Measurements from ENCODE around the gene GALNT15. TPM values are rescaled to one million over a fixed set of nuclear protein-coding genes. Genes with fewer than 3 reads are reported as not detected.

GALNT15 gene
- total RNA-seq, 3 donors from 2014 or later, result 5.5 to 47.0 (median 12.5) TPM

DNA sequence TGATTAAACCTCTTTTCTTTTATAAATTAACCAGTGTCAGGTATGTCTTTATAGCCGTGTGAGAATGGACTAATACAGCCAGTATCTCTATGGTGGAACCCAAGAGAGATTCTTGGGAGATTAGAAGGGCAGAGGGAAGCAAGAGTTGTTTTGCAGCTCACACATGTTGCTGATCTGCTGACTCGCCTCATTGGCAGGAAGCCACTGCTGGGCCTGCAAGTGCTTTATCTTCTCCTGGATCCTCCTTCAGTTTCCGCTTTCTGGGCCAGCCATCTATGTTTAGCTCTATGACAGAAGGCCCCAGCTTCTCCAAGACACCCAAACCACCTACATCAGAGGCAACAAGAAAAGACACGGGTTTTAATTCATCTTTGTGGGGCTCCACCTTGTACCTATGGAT lies 23.4 kb upstream of the GALNT15 start:
- TF ChIP-seq, protein P1, sequence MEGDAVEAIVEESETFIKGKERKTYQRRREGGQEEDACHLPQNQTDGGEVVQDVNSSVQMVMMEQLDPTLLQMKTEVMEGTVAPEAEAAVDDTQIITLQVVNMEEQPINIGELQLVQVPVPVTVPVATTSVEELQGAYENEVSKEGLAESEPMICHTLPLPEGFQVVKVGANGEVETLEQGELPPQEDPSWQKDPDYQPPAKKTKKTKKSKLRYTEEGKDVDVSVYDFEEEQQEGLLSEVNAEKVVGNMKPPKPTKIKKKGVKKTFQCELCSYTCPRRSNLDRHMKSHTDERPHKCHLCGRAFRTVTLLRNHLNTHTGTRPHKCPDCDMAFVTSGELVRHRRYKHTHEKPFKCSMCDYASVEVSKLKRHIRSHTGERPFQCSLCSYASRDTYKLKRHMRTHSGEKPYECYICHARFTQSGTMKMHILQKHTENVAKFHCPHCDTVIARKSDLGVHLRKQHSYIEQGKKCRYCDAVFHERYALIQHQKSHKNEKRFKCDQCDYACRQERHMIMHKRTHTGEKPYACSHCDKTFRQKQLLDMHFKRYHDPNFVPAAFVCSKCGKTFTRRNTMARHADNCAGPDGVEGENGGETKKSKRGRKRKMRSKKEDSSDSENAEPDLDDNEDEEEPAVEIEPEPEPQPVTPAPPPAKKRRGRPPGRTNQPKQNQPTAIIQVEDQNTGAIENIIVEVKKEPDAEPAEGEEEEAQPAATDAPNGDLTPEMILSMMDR (IDR thresholded peaks at IDR 0.05), result no peak
- ATAC-seq (no peak), DNase-seq (peak; percentile 33 to 71 (median 50))

DNA sequence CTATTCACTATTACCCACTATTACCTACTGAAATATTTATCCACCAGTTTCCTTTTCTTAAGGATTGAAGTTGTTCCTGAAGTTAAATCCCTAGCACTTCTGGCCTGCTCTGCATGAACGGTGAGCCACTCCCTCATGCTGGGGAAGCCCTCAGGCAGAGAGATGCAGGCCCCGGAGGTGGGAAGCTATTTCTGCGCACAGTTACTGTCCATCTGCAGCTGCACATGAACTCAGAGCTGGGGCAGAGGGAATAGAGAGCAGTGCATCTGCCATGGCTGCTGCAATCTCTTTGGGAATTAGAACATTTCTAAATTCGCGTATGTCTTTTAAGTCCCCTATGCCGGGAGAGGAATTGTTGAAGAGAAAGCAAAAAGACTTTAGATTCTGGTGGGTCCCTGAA lies 6.3 kb upstream of the GALNT15 start:
- no peaks in the 10 kb centered on the region for H3K4me1 ChIP-seq (ENCODE audit: low read depth)
- intact Hi-C loops (cut with DNase I, micrococcal nuclease), result no loop called here
- ATAC-seq, result no peak
- H3K9me3 ChIP-seq, result no peaks in the 10 kb centered on the region
- no peak for DNase-seq
- H3K36me3 ChIP-seq (ENCODE audit: low read depth), result no peaks in the 10 kb centered on the region
- TF ChIP-seq, protein P1 (IDR thresholded peaks at IDR 0.05), result no peak
- H3K4me3 ChIP-seq, result no peak overlapping the region

More for the DNA sequence above, 23.4 kb upstream of the GALNT15 start:
- no peaks in the 10 kb centered on the region for H3K4me1 ChIP-seq (ENCODE audit: low read depth)
- intact Hi-C loops (cut with DNase I, micrococcal nuclease), result no loop called here
- no peaks in the 10 kb centered on the region for H3K9me3 ChIP-seq
- no peak overlapping the region for H3K4me3 ChIP-seq
- H3K36me3 ChIP-seq (ENCODE audit: low read depth), result no peaks in the 10 kb centered on the region

DNA sequence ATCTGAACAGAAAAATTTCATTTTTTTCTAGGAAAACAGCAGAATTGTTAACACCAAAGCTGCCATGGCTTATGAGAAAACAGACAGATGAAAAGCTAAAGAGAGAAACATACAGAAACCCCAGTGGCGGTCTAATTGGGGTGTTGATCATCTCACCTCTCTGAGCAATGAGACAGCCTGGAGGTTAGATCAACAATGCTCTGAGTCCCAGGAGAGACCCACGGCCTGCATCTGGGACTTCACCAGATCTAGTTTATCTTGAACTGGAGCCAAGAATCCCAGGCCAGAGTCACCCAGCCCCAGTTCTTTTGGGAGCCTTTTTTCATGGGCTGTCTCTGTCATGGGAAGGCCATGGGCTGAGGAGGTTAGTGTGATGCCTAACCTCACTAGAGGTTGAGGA lies 3.5 kb upstream of the GALNT15 start:
- H3K4me3 ChIP-seq, result no peak overlapping the region
- no peak for ATAC-seq
- no peak for DNase-seq
- H3K9me3 ChIP-seq, result no peaks in the 10 kb centered on the region
- no peaks in the 10 kb centered on the region for H3K4me1 ChIP-seq (ENCODE audit: low read depth)
- intact Hi-C loops (cut with DNase I, micrococcal nuclease), result no loop called here
- no peaks in the 10 kb centered on the region for H3K36me3 ChIP-seq (ENCODE audit: low read depth)
- TF ChIP-seq, protein P1 (IDR thresholded peaks at IDR 0.05), result no peak

DNA sequence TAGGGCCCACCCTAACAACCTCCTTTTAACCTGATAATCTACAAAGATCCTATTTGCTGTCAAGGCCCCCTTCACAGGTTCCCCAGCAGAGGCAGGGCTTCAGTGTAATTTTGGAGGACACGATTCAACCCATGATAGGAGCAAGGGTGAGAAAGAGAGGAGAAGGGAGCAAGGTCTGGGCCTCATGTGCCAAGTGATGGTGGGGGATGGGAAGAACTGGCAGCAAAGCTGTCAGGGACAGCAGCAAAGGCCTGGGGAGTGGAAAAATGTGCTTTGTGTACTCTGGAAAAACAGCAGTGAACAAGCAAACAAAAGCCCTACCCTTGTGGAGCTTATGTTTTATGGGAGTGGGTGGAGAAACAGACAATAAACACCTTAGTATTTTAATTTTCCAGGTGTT lies 2.7 kb upstream of the GALNT15 start:
- TF ChIP-seq, protein P1 (IDR thresholded peaks at IDR 0.05), result no peak
- peak in 1 of 3 donors; percentile 24 for DNase-seq
- Histone ChIP-seq H3K4me3 (no peak overlapping the region), H3K36me3 (ENCODE audit: low read depth) (no peaks in the 10 kb centered on the region), H3K4me1 (ENCODE audit: low read depth) (no peaks in the 10 kb centered on the region), H3K9me3 (no peaks in the 10 kb centered on the region)
- ATAC-seq, result peak; percentile 48
- intact Hi-C loops (cut with DNase I, micrococcal nuclease), result no loop called here

DNA sequence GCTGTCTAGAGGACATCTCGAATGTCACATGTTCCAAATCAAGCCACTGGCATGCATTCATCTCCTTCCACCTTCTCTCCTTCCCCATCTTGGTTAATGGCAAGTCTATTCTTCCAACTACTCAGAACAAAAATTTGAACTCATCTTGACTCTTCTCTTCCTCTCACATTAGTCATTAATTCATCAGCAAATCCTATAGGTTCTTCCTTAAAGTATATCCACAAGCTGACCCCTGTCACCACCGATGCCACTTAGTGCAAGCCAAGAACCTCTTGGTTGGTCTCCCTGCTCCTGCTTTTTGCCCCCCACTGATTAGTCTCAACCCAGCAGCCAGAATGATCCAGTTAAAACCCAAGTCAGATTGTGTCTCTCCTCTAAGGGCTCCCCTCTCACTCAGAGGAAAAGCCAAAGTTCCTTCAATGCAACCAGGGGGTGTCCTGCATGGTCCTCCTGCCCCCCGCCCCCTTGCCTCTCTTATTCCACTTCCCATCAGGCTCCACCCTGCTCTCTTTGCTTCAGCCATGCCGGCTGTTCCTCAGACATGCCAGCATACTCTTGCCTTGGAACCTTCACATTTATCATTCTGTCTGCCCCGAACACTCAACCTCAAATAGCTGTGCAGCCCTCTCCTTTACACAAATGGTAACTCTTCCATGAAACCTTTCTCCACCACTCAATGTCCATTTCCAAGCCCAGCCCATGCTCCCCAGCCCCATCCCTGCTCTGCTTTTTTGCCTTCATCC lies 1.0 kb upstream of the GALNT15 start:
- DNase-seq (no peak), ATAC-seq (no peak)
- H3K4me1 ChIP-seq (ENCODE audit: low read depth), result no peaks in the 10 kb centered on the region
- H3K4me3 ChIP-seq, result no peak overlapping the region
- no peaks in the 10 kb centered on the region for H3K36me3 ChIP-seq (ENCODE audit: low read depth)
- intact Hi-C loops (cut with DNase I, micrococcal nuclease), result no loop called here
- no peaks in the 10 kb centered on the region for H3K9me3 ChIP-seq
- TF ChIP-seq, protein P1 (IDR thresholded peaks at IDR 0.05), result no peak

DNA sequence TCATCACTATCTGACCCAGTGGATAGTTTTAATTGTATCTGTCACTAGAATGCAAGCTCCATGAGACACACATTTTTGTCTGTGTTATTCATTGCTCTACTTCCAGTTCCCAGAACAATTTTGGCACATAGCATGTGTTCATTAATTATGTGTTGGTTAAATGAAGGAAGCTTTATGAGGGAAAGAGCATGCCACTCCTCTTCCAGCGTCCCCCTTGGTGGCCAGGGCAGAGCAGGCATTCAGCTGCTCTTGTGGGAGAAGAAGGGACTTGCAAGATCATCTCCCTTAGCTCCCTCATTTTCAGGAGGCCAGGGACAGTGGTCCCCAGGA lies 489 bp upstream of the GALNT15 start:
- H3K36me3 ChIP-seq (ENCODE audit: low read depth), result no peaks in the 10 kb centered on the region
- intact Hi-C loops (cut with DNase I, micrococcal nuclease), result no loop called here
- H3K9me3 ChIP-seq, result no peaks in the 10 kb centered on the region
- DNase-seq (no peak), ATAC-seq (no peak)
- TF ChIP-seq, protein P1 (IDR thresholded peaks at IDR 0.05), result no peak
- no peak overlapping the region for H3K4me3 ChIP-seq
- no peaks in the 10 kb centered on the region for H3K4me1 ChIP-seq (ENCODE audit: low read depth)

Data from mucosa of descending colon (tissue), 3 donors.